ENCODE results near the gene FAM89B.

- TF ChIP-seq POLR2A (IDR thresholded peaks at IDR 0.05), result no peak
- no peak for TF ChIP-seq CTCF (IDR thresholded peaks at IDR 0.05)
Observed at GRCh38 chr11:65562020-65562419, 10.3 kb upstream of the FAM89B start.
